GM06990 (cell line): ENCODE data around the gene SULT1A2.
"Not testable (repeated sequence)": the region's sequence is repeated elsewhere in the genome, so short reads cannot be mapped to it uniquely, and the experiment has no call there.

ENCODE experiments used
- DNase-seq: peaks from one replicate; pipeline ENCODE4 v3.0.0-alpha.2; 2011; ENCODE audit not compliant: insufficient read length; ENCODE audit errors: extremely low read depth
- H3K27me3 ChIP-seq: replicated peaks from 2 replicates; pipeline ENCODE4 v1.6.0; 2011; ENCODE audit warnings: low read length; ENCODE audit not compliant: control insufficient read depth, insufficient read depth
- H3K36me3 ChIP-seq: 2 replicates; pipeline ENCODE4 v1.5.1; 2011; ENCODE audit warnings: low read length; ENCODE audit not compliant: control insufficient read depth, insufficient read depth
- H3K4me3 ChIP-seq: replicated peaks from 2 replicates; pipeline ENCODE4 v1.5.1; 2011; ENCODE audit warnings: low read depth, mild to moderate bottlenecking, control low read depth, low read length
- TF ChIP-seq, protein P1 (sequence below): IDR thresholded peaks from 2 replicates; pipeline ENCODE4 v1.5.1; 2011; ENCODE audit warnings: low read length, control low read depth, mild to moderate bottlenecking, inconsistent platforms; ENCODE audit not compliant: insufficient read depth, poor library complexity, severe bottlenecking

Gene SULT1A2

DNA sequence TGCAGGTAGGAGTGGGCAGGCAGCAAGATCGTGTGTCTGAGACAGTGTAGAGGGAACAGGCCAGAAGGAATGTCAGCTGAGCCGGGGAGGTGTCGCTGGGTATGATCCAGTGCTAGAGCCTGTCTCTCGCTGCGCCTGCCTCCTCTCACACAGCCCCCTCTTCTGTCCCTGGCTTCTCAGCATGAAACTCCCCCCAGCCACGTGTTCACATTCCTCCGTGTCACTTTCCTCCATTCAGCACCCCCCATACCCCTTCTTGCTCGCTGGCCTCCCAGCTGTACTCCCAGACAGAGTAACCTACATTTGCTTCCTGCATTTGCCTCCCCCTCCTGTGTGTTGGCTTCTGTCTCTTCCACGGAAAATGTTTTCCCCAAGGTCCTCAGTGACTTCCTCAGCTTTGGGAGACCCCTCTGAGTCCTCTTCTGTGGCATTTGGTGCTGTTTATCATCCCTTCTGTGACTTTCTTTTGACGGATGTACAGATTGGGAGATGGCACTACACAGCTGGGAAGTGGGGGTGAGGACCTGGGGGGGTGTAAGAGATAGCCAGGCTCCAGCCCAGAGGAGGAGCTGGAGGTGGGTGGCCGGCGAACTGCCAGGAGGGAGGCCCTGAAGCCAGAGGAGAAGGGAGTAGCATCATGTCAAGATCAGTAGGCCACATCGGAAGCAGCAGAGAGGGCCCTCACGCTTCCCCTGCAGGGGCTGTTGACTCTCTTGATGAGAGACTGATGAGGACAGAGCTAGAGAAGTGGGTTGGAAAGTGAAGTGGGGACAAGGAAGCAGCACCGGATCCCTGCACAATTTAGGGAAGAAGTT lies 23.9 kb downstream of the SULT1A2 start:
- Histone ChIP-seq H3K36me3 (no peaks in the 10 kb centered on the region; the same call in 1 of the 2 replicates), H3K27me3 (no peaks in the 10 kb centered on the region), H3K4me3 (no peak overlapping the region)
- no peak for DNase-seq
- TF ChIP-seq, protein P1, sequence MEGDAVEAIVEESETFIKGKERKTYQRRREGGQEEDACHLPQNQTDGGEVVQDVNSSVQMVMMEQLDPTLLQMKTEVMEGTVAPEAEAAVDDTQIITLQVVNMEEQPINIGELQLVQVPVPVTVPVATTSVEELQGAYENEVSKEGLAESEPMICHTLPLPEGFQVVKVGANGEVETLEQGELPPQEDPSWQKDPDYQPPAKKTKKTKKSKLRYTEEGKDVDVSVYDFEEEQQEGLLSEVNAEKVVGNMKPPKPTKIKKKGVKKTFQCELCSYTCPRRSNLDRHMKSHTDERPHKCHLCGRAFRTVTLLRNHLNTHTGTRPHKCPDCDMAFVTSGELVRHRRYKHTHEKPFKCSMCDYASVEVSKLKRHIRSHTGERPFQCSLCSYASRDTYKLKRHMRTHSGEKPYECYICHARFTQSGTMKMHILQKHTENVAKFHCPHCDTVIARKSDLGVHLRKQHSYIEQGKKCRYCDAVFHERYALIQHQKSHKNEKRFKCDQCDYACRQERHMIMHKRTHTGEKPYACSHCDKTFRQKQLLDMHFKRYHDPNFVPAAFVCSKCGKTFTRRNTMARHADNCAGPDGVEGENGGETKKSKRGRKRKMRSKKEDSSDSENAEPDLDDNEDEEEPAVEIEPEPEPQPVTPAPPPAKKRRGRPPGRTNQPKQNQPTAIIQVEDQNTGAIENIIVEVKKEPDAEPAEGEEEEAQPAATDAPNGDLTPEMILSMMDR, result no peak

GRCh38 chr16:28569968-28570752 lies 26.7 kb downstream of the SULT1A2 start:
- no peak for DNase-seq
- Histone ChIP-seq H3K27me3 (no peaks in the 10 kb centered on the region), H3K4me3 (no peak overlapping the region), H3K36me3 (no peaks in the 10 kb centered on the region; the same call in 1 of the 2 replicates)
- TF ChIP-seq, protein P1, result no peak

DNA sequence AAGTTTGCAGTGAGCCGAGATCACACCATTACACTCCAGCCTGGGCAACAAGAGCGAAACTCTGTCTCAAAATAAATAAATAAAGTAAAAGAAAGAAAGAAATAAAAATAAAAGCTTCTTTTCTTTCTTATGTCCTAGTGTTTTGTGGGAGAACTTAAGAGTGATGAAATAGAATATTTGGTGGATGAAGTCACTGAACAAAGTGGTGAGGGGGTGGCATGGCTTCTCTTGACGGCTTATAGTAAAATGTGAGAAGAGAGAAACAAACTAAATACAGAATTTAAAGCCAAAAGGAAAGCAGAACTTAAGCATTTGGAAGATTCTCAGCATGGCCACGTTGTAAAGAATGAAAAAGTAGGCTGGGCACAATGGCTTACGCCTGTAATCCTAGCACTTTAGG lies 27.8 kb downstream of the SULT1A2 start:
- Histone ChIP-seq H3K36me3 (no peaks in the 10 kb centered on the region), H3K27me3 (no peaks in the 10 kb centered on the region), H3K4me3 (no peak overlapping the region)
- DNase-seq, result no peak
- TF ChIP-seq, protein P1, result no peak

DNA sequence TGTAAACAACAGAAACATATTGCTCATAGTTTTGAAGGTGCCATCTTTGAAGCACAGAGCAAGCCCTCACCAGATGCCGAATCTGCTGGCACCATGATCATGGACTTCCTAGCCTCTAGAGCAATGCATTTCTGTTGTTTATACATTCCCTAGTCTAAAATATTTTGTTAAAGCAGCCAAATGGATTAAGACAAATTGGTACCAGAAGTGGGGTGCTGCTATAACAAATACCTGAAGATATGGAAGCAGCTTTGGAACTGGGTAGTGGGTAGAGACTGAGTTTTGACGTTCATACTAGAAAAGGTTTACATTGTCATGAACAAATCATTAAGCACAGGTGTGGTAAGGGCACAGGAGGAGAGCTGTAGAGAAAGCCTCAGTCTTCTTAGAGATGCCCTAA lies 29.6 kb downstream of the SULT1A2 start:
- DNase-seq, result no peak
- Histone ChIP-seq H3K4me3 (no peak overlapping the region), H3K27me3 (no peaks in the 10 kb centered on the region), H3K36me3 (no peaks in the 10 kb centered on the region)
- TF ChIP-seq, protein P1, result no peak

DNA sequence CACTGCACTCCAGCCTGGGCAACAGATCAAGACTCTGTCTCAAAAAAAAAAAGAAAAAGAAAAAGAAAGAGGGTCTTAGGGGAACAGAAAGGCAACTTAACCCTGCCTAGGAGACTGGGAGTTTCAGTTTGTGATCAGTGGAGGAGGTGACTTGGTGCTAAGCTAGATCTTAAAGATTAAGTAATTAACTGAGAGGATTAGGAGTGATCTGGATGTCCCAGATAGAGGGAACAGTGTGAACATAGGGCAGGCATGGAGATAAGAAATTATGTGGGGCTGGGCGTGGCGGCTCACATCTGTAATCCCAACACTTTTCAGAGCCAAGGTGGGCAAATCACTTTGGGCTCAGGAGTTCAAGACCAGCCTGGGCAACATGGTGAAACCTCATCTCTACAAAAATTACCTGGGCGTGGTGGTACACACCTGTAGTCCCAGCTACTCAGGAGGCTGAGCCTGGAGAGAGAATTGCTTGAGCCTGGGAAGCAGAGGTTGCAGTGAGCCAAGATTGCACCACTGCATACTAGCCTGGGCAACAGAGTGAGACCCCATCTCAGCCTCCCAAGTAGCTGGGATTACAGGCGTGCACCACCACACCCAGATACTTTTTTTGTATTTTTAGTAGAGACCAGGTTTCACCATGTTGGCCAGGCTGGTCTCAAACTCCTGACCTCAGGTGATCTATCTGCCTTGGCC lies 30.5 kb downstream of the SULT1A2 start:
- not testable (repeated sequence) for DNase-seq, H3K36me3 ChIP-seq

GRCh38 chr16:28563218-28563617 lies 33.6 kb downstream of the SULT1A2 start:
- no peaks in the 10 kb centered on the region for H3K27me3 ChIP-seq
- H3K36me3 ChIP-seq, result no peaks in the 10 kb centered on the region; the same call in 1 of the 2 replicates
- no peak for DNase-seq
- H3K4me3 ChIP-seq, result no peak overlapping the region
- TF ChIP-seq, protein P1, result no peak

More for the DNA sequence above, 30.5 kb downstream of the SULT1A2 start:
- not testable (repeated sequence) for H3K27me3 ChIP-seq, H3K4me3 ChIP-seq
